Neuron (in vitro differentiated cells): ENCODE data around the gene RHNO1.
"Not testable (repeated sequence)": the region's sequence is repeated elsewhere in the genome, so short reads cannot be mapped to it uniquely, and the experiment has no call there.

ENCODE experiments used
- H2AFZ ChIP-seq: one replicate; pipeline ENCODE4 v1.6.1; 2013; ENCODE audit warnings: low read depth, mild to moderate bottlenecking, inconsistent platforms, low read length, moderate library complexity
- H3K27me3 ChIP-seq: one replicate; pipeline ENCODE4 v1.6.1; 2013; ENCODE audit warnings: low read length; ENCODE audit not compliant: insufficient read depth
- H3K36me3 ChIP-seq: one replicate; pipeline ENCODE4 v1.6.1; 2013; ENCODE audit warnings: low read length; ENCODE audit not compliant: insufficient read depth
- H3K4me1 ChIP-seq: one replicate; pipeline ENCODE4 v1.6.1; 2013; ENCODE audit warnings: low read length; ENCODE audit not compliant: insufficient read depth
- H3K4me3 ChIP-seq: 2 replicates; pipeline ENCODE4 v1.5.1; 2013; ENCODE audit warnings: mild to moderate bottlenecking, low read length, moderate library complexity
- H3K9me3 ChIP-seq: one replicate; pipeline ENCODE4 v1.6.1; 2013; ENCODE audit warnings: low read length

Gene RHNO1

GRCh38 chr12:2868986-2869632 lies 7.9 kb upstream of the RHNO1 start:
- H3K9me3 ChIP-seq, H3K27me3 ChIP-seq, H2AFZ ChIP-seq, H3K4me3 ChIP-seq, H3K4me1 ChIP-seq: not testable (repeated sequence)
- H3K36me3 ChIP-seq = peaks cover 74% of the 10 kb centered on the region

- Histone ChIP-seq H3K27me3 (no peaks in the 10 kb centered on the region), H3K9me3 (no peaks in the 10 kb centered on the region), H2AFZ (peak overlapping the region; percentile 44), H3K36me3 (peaks cover 40% of the 10 kb centered on the region), H3K4me3 (peak overlapping the region; percentile 97), H3K4me1 (peaks cover 16% of the 10 kb centered on the region)
Measured at GRCh38 chr12:2876431-2877046, 484 bp upstream of the RHNO1 start.

- H3K36me3 ChIP-seq = peaks cover 32% of the 10 kb centered on the region
- H3K4me3 ChIP-seq = peak overlapping the region; percentile 97
- H3K9me3 ChIP-seq = no peaks in the 10 kb centered on the region
- H2AFZ ChIP-seq = no peak overlapping the region
- H3K4me1 ChIP-seq = peaks cover 16% of the 10 kb centered on the region
- no peaks in the 10 kb centered on the region for H3K27me3 ChIP-seq
Measured at GRCh38 chr12:2877953-2878732, 1.1 kb downstream of the RHNO1 start.

- H3K4me3 ChIP-seq = no peak overlapping the region
Measured at GRCh38 chr12:2879853-2880252, 2.8 kb downstream of the RHNO1 start.

GRCh38 chr12:2884810-2885209 lies 7.8 kb downstream of the RHNO1 start:
- Histone ChIP-seq H2AFZ (no peak overlapping the region), H3K36me3 (peaks cover 50% of the 10 kb centered on the region), H3K9me3 (no peaks in the 10 kb centered on the region), H3K4me3 (no peak overlapping the region), H3K27me3 (no peaks in the 10 kb centered on the region), H3K4me1 (no peaks in the 10 kb centered on the region)

More at GRCh38 chr12:2879853-2880252, 2.8 kb downstream of the RHNO1 start:
- Histone ChIP-seq H3K4me1 (peaks cover 16% of the 10 kb centered on the region), H2AFZ (no peak overlapping the region), H3K27me3 (no peaks in the 10 kb centered on the region), H3K36me3 (peaks cover 28% of the 10 kb centered on the region), H3K9me3 (no peaks in the 10 kb centered on the region)

DNA sequence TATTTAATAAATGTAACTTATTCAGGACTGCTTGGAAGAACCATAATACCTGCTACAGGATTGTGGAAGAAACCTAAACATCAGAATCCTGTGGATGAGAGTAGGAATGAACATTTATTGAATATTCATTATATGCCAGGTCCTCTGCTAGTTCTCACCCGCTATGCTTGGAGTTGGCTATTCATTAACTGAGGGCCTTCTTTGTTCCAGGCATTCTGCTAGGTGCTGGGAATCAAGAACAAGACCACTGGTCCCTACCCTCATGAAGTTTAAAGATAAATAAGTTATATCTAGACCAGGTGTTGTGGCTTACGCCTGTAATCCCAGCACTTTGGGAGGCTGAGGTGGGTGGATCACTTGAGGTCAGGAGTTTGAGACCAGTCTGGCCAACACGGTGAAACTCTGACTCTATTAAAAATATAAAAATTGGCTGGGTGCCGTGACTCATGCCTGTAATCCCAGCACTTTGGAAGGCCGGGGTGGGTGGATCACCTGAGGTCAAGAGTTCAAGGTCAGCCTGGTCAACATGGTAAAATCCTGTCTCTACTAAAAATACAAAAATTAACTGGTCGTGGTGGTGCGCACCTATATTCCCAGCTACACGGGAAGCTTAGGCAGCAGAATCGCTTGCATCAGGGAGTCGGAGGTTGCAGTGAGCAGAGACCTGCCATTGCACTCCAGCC lies 9.9 kb downstream of the RHNO1 start:
- no peak overlapping the region for H3K4me3 ChIP-seq
- H3K36me3 ChIP-seq = peaks cover 42% of the 10 kb centered on the region
- H2AFZ ChIP-seq = no peak overlapping the region
- no peaks in the 10 kb centered on the region for H3K9me3 ChIP-seq
- peaks cover 4% of the 10 kb centered on the region for H3K4me1 ChIP-seq
- no peaks in the 10 kb centered on the region for H3K27me3 ChIP-seq

DNA sequence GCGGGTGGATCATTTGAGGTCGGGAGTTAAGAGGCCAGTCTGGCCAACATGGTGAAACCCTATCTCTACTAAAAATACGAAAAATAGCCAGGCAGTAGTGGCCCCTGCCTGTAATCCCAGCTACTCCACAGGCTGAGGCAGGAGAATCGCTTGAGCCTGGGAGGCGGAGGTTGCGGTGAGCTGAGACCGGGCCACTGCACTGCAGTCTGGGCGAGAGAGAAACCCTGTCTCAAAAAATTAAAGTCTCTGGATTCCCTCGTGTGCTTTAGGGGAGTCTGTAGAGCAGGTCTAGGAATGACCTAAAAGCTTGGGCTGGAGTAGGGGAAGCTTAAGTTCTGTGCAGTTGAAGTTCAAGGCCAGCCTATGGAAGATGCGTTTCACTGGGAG lies 13.0 kb downstream of the RHNO1 start:
- peak overlapping the region; percentile 90 for H3K4me3 ChIP-seq
- peaks cover 29% of the 10 kb centered on the region for H3K36me3 ChIP-seq
- no peaks in the 10 kb centered on the region for H3K27me3 ChIP-seq
- no peaks in the 10 kb centered on the region for H3K9me3 ChIP-seq
- H3K4me1 ChIP-seq = peaks cover 6% of the 10 kb centered on the region
- peak overlapping the region; percentile 71 for H2AFZ ChIP-seq

- peaks cover 27% of the 10 kb centered on the region for H3K36me3 ChIP-seq
- peak within 1 kb of the TSS; percentile 71 for H2AFZ ChIP-seq
- H3K4me3 ChIP-seq = peak within 1 kb of the TSS; percentile 90
- H3K4me1 ChIP-seq = peaks cover 9% of the 10 kb centered on the region
- no peaks in the 10 kb centered on the region for H3K27me3 ChIP-seq
- no peaks in the 10 kb centered on the region for H3K9me3 ChIP-seq
Measured at GRCh38 chr12:2890388-2891239, 13.6 kb downstream of the RHNO1 start, which contains the start of gene TULP3. TSS of gene TULP3 (plus strand) at chr12:2890891. CDS start at chr12:2890948, 57 bp downstream.

- Histone ChIP-seq H3K4me3 (peak overlapping the region; percentile 90), H3K27me3 (no peaks in the 10 kb centered on the region), H3K9me3 (no peaks in the 10 kb centered on the region), H2AFZ (peak overlapping the region; percentile 71), H3K36me3 (peaks cover 22% of the 10 kb centered on the region), H3K4me1 (peaks cover 9% of the 10 kb centered on the region)
Measured at GRCh38 chr12:2891240-2892053, 14.4 kb downstream of the RHNO1 start.

DNA sequence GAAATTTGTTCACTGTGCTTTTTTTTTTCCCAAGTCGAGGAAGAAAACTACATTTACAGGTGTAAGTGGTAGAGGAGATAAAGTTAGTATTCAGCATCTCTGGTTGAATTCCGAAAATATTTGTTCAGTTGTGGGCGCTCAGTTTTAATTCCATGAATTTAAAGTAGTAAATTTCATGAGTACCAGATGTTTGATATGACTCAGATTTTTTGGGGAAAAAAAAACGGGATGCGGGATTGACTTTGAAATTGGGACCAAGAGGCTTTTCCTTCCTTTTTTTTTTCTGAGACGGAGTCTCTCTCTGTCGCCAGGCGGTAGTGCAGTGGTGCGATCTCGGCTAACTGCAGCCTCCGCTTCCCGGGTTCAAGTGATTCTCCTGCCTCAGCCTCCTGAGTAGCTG lies 15.2 kb downstream of the RHNO1 start:
- peaks cover 17% of the 10 kb centered on the region for H3K36me3 ChIP-seq
- H2AFZ ChIP-seq = no peak overlapping the region
- peaks cover 9% of the 10 kb centered on the region for H3K4me1 ChIP-seq
- H3K4me3 ChIP-seq = peak overlapping the region; percentile 90
- H3K27me3 ChIP-seq = no peaks in the 10 kb centered on the region
- no peaks in the 10 kb centered on the region for H3K9me3 ChIP-seq

- H3K9me3 ChIP-seq = no peaks in the 10 kb centered on the region
- no peaks in the 10 kb centered on the region for H3K27me3 ChIP-seq
- peaks cover 9% of the 10 kb centered on the region for H3K4me1 ChIP-seq
- no peak overlapping the region for H2AFZ ChIP-seq
- no peak overlapping the region for H3K4me3 ChIP-seq
- H3K36me3 ChIP-seq = peaks cover 11% of the 10 kb centered on the region
Measured at GRCh38 chr12:2893007-2893406, 16.0 kb downstream of the RHNO1 start.

DNA sequence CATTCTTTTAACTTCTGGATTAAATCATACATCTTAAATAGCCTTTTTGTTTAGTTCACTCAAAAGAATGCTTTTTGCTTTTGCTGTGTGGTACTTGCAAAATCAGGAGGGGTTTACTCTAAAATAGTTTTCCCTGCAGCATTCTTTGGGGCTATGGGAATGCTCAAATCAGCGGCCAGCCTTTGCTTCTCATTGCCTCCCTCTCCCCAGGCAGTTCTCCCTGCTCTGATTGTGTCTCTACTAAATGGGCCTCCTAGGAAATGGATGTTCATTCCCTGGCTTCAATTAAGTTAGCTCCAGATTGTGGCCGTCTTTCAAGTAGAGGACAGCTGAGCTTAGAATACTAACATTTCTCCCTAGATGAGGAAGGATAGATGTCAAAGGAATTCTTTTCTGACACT lies 18.0 kb downstream of the RHNO1 start:
- Histone ChIP-seq H2AFZ (no peak overlapping the region), H3K4me3 (no peak overlapping the region), H3K9me3 (no peaks in the 10 kb centered on the region), H3K27me3 (no peaks in the 10 kb centered on the region), H3K36me3 (peaks cover 2% of the 10 kb centered on the region), H3K4me1 (peaks cover 9% of the 10 kb centered on the region)
